Esophagus squamous epithelium (tissue), 5 donors: ENCODE results near the gene MORN3. TPM values are rescaled to one million over a fixed set of nuclear protein-coding genes. Genes with fewer than 3 reads are reported as not detected.
"Not testable (repeated sequence)": the region's sequence is repeated elsewhere in the genome, so short reads cannot be mapped to it uniquely, and the experiment has no call there.

ENCODE experiments used
- DNase-seq: peaks from one replicate; lab custom pipeline; 2025; lab: John Stamatoyannopoulos, UW
- H3K27ac ChIP-seq, 4 donors: fragments of 200-600 bp; sonication (generic); one replicate each; pipeline ENCODE4 v1.5.1; 2016 to 2019; ENCODE audit warnings: mild to moderate bottlenecking in 1 of 4
- H3K27me3 ChIP-seq, 4 donors: fragments of 200-600 bp; sonication (generic); 1 replicate in 3 of 4; 2 replicates in 1 of 4; pipeline versions ENCODE4 v1.5.1 to v1.6.0; 2017 to 2021; ENCODE audit warnings: antibody characterized with exemption in 1 of 4
- H3K36me3 ChIP-seq, 3 donors: fragments of 200-600 bp; sonication (generic); one replicate each; pipeline ENCODE4 v1.5.1; 2016 to 2019
- H3K4me1 ChIP-seq, 3 donors: fragments of 200-600 bp; sonication (generic); one replicate each; pipeline ENCODE4 v1.5.1; 2017 to 2019
- H3K4me3 ChIP-seq, 4 donors: fragments of 200-600 bp; sonication (generic); 1 replicate in 3 of 4; 2 replicates in 1 of 4; pipeline ENCODE4 v1.5.1; 2016 to 2019; ENCODE audit warnings: mild to moderate bottlenecking in 2 of 4, moderate library complexity in 1 of 4
- H3K9me3 ChIP-seq, 3 donors: fragments of 200-600 bp; sonication (generic); one replicate each; pipeline ENCODE4 v1.5.1; 2016 to 2019
- CTCF ChIP-seq, 6 experiments: fragments of 450-650 bp in 4 of 6; fragments of 200-600 bp in 2 of 6; sonication (generic) in 2 of 6; IDR thresholded peaks; one replicate each; pipeline ENCODE4 v1.5.1; 2016 to 2019; ENCODE audit warnings: antibody characterized with exemption in 6 of 6, mild to moderate bottlenecking in 4 of 6, moderate library complexity in 4 of 6
- POLR2A ChIP-seq, 4 donors: fragments of 450-650 bp; IDR thresholded peaks; one replicate each; pipeline ENCODE4 v1.6.1; 2017; ENCODE audit warnings: antibody characterized with exemption in 4 of 4, mild to moderate bottlenecking in 4 of 4, moderate library complexity in 3 of 4
- WGBS, 2 donors: methylation state at CpG; one replicate each; pipeline ENCODE4 v1.1.5; 2018; 5-methylcytosine and 5-hydroxymethylcytosine counted together
- intact Hi-C: fragments of 100-400 bp; cut with DNase I; formaldehyde crosslinking; loops from one replicate; pipeline ENCODE4 v1.15.0; 2022
- total RNA-seq, 4 donors: library from RNA; depleted of rRNA; stranded (reverse); fragments of >200 nt; gene quantifications; one replicate each; pipeline ENCODE4 v1.1.0, GENCODE V29; 2016
- donor health status: DM: yes; HTN: yes; CAD: no.

MORN3 gene
- total RNA-seq, 4 donors from 2014 or later = 0.09 to 0.13 TPM; not detected in 2

GRCh38 chr12:121637231-121637914, 32.1 kb downstream of the MORN3 start:
- Histone ChIP-seq H3K4me3 (no peak overlapping the region), H3K4me1 (peaks cover 13 to 39% (median 16%) of the 10 kb centered on the region in 3 donors), H3K27me3 (no peaks in the 10 kb centered on the region), H3K36me3 (peaks cover 0 to 20% (median 0%) of the 10 kb centered on the region in 3 donors), H3K27ac (peak overlapping the region in 3 of 4 donors; percentile 32 to 68 (median 61)), H3K9me3 (no peaks in the 10 kb centered on the region)
- TF ChIP-seq POLR2A (IDR thresholded peaks at IDR 0.05) = peak in 1 of 4 donors; percentile 10
- no peak for TF ChIP-seq CTCF (IDR thresholded peaks at IDR 0.05)
- intact Hi-C loops = no loop called here
- no peak for DNase-seq
- 52 to 72% methylated on average over 6 to 8 of the region's 10 CpGs for WGBS, 2 donors

GRCh38 chr12:121634836-121635235, 34.6 kb downstream of the MORN3 start:
- no peak for DNase-seq
- H3K4me1 ChIP-seq = peaks cover 16 to 64% (median 34%) of the 10 kb centered on the region in 3 donors

GRCh38 chr12:121633833-121634196, 35.6 kb downstream of the MORN3 start:
- 49% methylated on average over 5 of the region's 11 CpGs; no CpG with 5 or more reads in 1 of the 2 donors for WGBS, 2 donors
- H3K27me3 ChIP-seq = not testable (repeated sequence)
- peaks cover 22 to 74% (median 43%) of the 10 kb centered on the region in 3 donors for H3K4me1 ChIP-seq

More at GRCh38 chr12:121634836-121635235, 34.6 kb downstream of the MORN3 start:
- Histone ChIP-seq H3K27ac (peak overlapping the region in 2 of 4 donors; percentile 29 to 34), H3K9me3 (no peaks in the 10 kb centered on the region), H3K4me3 (no peak overlapping the region), H3K27me3 (no peaks in the 10 kb centered on the region), H3K36me3 (no peaks in the 10 kb centered on the region)
- TF ChIP-seq CTCF (IDR thresholded peaks at IDR 0.05) = no peak
- intact Hi-C loops = no loop called here
- 80 to 95% methylated on average over 5 to 7 of the region's 13 CpGs for WGBS, 2 donors

GRCh38 chr12:121632069-121632970, 37.1 kb downstream of the MORN3 start:
- intact Hi-C loops = no loop called here
- Histone ChIP-seq H3K4me3 (no peak overlapping the region), H3K4me1 (peaks cover 29 to 82% (median 54%) of the 10 kb centered on the region in 3 donors), H3K9me3 (no peaks in the 10 kb centered on the region), H3K27me3 (no peaks in the 10 kb centered on the region), H3K27ac (peak overlapping the region in 3 of 4 donors; percentile 39 to 65 (median 52)), H3K36me3 (no peaks in the 10 kb centered on the region)
- no peak for TF ChIP-seq CTCF (IDR thresholded peaks at IDR 0.05)
- TF ChIP-seq POLR2A (IDR thresholded peaks at IDR 0.05) = no peak
- DNase-seq = no peak
- WGBS, 2 donors = 55 to 68% methylated on average over 9 to 11 of the region's 11 CpGs

More at GRCh38 chr12:121633833-121634196, 35.6 kb downstream of the MORN3 start:
- H3K36me3 ChIP-seq, intact Hi-C loops, H3K9me3 ChIP-seq, H3K4me3 ChIP-seq, H3K27ac ChIP-seq, DNase-seq: not testable (repeated sequence)

- TF ChIP-seq CTCF (IDR thresholded peaks at IDR 0.05) (no peak), POLR2A (IDR thresholded peaks at IDR 0.05) (no peak)
- Histone ChIP-seq H3K27ac (peak overlapping the region in 3 of 4 donors; percentile 20 to 97 (median 44)), H3K36me3 (no peaks in the 10 kb centered on the region), H3K27me3 (no peaks in the 10 kb centered on the region), H3K9me3 (no peaks in the 10 kb centered on the region), H3K4me1 (peaks cover 31 to 84% (median 48%) of the 10 kb centered on the region in 3 donors), H3K4me3 (no peak overlapping the region)
- intact Hi-C loops = no loop called here
- DNase-seq = no peak
- 73 to 75% methylated on average over 5 to 7 of the region's 7 CpGs for WGBS, 2 donors
Measured at GRCh38 chr12:121630791-121631355, 38.6 kb downstream of the MORN3 start.
